GM18861 (cell line): ENCODE data around the gene CDON.
"Not testable (repeated sequence)": the region's sequence is repeated elsewhere in the genome, so short reads cannot be mapped to it uniquely, and the experiment has no call there.

Experiments used
- ATAC-seq: cut with Tn5 transposase; IDR thresholded peaks from one replicate; pipeline ENCODE4 v1.9.1; 2021; ENCODE audit not compliant: unreplicated experiment

The CDON gene

GRCh38 chr11:125929445-125930075 is 133.1 kb downstream of the CDON start:
- no peak for ATAC-seq

DNA sequence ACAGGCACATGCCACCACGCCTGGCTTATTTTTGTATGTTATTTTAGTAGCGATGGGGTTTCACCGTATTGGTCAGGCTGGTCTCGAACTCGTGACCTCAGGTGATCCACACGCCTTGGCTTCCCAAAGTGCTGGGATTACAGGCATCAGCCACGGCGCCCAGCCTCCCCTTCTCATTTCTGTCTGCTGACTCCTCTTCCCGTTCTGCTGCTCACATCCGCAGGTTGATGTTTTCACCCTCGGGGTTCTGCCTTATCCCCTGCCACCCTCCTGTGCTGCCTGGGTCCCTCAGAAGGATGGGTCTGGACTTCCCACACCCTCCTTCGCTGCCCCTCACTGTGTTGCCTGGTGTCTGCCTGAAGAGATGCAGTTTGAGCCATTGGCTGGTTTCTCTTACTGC is 136.0 kb downstream of the CDON start:
- ATAC-seq, result no peak

DNA sequence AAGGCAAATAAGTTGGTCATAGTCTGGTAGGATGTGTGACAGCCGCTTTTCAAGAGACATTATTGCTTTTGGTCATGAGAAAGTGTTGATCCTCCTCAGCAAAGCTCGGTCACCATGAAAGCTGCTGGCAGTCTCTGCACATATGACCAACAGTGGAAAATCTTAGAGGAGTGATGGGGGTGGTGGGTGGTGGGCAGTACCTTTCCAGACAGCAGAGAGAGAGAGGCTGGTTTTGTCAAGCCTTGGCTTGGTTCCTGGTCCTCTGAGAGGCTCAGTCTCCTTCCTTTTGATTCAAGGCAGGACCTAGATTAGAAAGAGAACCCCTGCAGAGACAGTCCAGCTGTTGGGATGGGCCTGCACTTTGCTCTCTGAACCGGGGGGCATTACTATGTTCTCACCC is 136.9 kb downstream of the CDON start:
- no peak for ATAC-seq

GRCh38 chr11:125925247-125925740 is 137.4 kb downstream of the CDON start:
- no peak for ATAC-seq

DNA sequence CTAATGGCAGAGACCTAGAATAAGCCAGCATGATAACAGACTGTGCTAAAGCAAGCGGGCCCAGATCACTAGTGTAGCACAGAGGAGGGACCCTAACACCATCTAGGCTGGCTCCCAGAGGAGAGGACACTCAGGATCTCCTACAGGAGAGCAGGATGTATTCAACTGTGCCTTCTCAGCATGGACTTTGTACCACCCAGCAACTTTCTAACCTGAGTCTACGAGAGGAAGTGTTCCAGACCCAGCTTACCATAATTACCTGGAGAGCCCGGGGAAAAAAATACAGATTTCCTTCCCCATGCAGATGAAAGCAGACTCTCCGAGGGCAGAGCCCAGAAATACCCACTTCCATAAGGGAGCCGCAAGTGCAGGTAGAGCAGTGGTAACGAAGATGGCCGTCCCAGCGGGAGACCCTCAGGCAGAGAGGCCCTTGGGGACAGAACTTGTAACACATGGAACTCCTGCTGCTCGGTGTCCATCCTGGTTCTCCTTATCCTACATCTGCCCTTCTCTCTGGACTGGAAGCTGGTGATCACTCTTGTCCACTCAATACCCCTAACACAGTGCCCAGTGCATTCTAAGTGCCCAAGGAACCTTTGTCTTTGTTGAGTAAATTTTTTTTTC is 138.2 kb downstream of the CDON start:
- no peak for ATAC-seq

GRCh38 chr11:125923633-125924032 is 139.0 kb downstream of the CDON start:
- ATAC-seq, result no peak

GRCh38 chr11:125923012-125923579 is 139.6 kb downstream of the CDON start:
- peak; percentile 63 for ATAC-seq

- ATAC-seq, result no peak
These were observed 140.5 kb downstream of the CDON start for GRCh38 chr11:125922156-125922555.

GRCh38 chr11:125921042-125921441 is 141.6 kb downstream of the CDON start:
- no peak for ATAC-seq

DNA sequence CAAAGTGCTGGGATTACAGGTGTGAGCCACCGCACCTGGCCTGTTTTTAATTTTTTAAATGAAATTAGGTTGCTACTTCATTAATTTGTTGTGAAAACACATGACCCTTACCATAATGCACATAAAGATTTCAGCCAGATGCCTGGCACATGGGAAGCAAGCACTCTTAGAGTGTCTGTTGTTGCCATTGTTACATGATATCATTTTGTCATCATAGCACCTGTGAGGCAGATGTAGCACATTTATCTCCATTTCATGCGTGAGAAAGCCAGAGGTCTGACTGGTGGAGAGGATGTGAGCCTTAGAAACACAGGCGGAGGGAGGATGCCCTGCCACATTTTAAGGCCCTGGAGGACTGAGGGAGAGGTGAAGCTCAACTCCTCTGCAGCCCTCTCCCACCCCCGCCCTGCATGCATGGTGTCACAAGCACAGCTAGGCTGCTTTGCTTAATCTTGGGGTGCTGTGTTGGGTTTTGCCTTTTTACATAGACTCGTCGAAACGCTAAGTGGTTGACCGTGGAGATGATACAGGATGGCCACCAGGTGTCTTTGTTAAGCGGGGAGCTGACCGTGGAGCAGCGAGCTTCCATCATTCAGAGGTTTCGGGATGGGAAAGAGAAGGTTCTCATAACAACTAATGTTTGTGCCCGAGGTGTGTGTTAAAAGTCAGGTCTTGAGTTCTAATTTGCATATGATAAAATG is 144.4 kb downstream of the CDON start:
- ATAC-seq, result no peak

GRCh38 chr11:125916683-125917347 is 145.9 kb downstream of the CDON start:
- no peak for ATAC-seq

- not testable (repeated sequence) for ATAC-seq
These were observed 148.1 kb downstream of the CDON start for GRCh38 chr11:125914601-125915000.

DNA sequence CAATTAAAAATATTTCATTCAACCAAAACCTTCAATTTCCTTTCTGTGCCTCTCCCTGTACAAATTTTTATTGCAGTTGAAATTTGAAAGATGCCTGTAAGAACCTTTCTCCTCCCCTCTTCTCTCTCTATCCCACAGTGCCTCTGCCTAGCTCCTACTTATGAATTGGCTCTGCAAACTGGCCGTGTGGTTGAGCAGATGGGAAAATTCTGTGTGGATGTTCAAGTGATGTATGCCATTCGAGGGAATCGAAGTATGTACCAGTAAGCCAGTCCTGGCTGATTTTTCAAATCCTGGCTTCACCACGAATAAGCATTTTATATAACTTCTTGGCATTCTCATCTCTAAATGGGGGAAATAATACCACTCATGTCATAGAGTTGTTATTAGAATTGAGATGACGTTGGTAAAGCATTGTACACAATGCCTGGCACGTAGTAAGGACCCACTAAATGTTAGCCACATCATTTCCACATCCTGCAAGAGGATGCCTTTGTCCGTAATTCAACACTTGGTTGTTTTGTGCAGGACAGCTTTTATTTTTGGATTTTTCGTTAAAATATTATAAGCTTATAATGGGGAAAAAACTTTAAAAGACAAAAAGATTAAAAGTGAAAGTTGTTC is 152.3 kb downstream of the CDON start:
- ATAC-seq, result no peak
